22Rv1 (cell line): Measurements from ENCODE around the gene ABCF1.

Experiments
- H3K27ac ChIP-seq: fragments of 450-650 bp; 2 replicates; pipeline ENCODE4 v1.5.1; 2017
- CTCF ChIP-seq: fragments of 450-650 bp; IDR thresholded peaks from 2 replicates; pipeline ENCODE4 v1.5.1; 2017; ENCODE audit warnings: mild to moderate bottlenecking
- ZFX ChIP-seq: fragments of 450-650 bp; IDR thresholded peaks from 2 replicates; pipeline ENCODE4 v1.6.1; 2017; ENCODE audit warnings: antibody characterized with exemption, borderline replicate concordance

ABCF1 gene

DNA sequence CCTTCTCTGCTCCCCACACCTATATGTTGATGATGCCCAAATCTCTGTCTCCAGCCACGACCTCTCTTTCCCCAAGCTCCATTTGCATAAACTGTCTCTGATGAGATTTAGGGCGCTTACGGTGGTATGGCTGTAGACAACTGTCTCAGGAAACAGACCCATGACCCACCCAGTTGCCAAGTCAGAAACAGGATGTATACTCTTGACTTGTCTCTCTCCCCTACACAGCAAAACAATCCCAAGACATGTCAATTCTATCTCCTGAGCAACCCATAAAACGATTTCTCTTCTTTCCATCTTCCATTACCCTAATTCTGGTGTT lies 28.9 kb upstream of the ABCF1 start:
- TF ChIP-seq CTCF (no peak), ZFX (no peak)
- H3K27ac ChIP-seq, result no peak overlapping the region

GRCh38 chr6:30542915-30543314 lies 28.3 kb upstream of the ABCF1 start:
- TF ChIP-seq CTCF (no peak; the same call in 1 of the 2 replicates), ZFX (no peak)
- H3K27ac ChIP-seq, result no peak overlapping the region

DNA sequence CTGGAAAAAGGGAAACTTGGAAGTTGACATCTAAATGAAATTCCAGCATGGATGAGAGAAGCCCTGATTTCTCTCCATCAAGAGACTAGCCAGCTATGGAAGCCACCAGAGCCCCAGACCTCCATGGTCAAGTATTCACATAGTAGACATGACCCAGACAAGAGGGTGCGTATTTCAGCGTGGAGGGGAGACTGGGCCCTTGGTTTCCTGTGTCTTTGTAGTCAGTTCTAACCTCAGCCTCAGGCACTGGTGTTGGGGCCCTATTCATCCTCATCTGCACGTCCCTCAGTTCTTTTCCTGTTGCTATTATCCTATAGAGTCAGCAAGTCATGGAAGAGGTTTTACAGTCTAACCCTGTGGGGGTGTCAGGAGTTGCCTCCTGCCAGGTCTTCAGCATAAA lies 27.4 kb upstream of the ABCF1 start:
- H3K27ac ChIP-seq, result no peak overlapping the region
- no peak for TF ChIP-seq CTCF
- TF ChIP-seq ZFX, result no peak

- no peak overlapping the region for H3K27ac ChIP-seq
- TF ChIP-seq ZFX (no peak), CTCF (peak; percentile 83)
These were observed 26.5 kb upstream of the ABCF1 start for GRCh38 chr6:30544666-30545272.

GRCh38 chr6:30547454-30547853 lies 23.8 kb upstream of the ABCF1 start:
- no peak overlapping the region for H3K27ac ChIP-seq
- TF ChIP-seq ZFX (no peak), CTCF (no peak)

GRCh38 chr6:30548375-30548774 lies 22.9 kb upstream of the ABCF1 start:
- TF ChIP-seq CTCF (no peak), ZFX (no peak)
- H3K27ac ChIP-seq, result no peak overlapping the region

GRCh38 chr6:30554404-30554803 lies 16.8 kb upstream of the ABCF1 start:
- peak overlapping the region; percentile 95; the same call in 1 of the 2 replicates for H3K27ac ChIP-seq
- TF ChIP-seq CTCF (no peak), ZFX (no peak)
